ENCODE results near the gene SDK1. TPM values are rescaled to one million over a fixed set of nuclear protein-coding genes. Genes with fewer than 3 reads are reported as not detected.

Gene SDK1
- total RNA-seq, 1 donor, result 0.36 TPM

DNA sequence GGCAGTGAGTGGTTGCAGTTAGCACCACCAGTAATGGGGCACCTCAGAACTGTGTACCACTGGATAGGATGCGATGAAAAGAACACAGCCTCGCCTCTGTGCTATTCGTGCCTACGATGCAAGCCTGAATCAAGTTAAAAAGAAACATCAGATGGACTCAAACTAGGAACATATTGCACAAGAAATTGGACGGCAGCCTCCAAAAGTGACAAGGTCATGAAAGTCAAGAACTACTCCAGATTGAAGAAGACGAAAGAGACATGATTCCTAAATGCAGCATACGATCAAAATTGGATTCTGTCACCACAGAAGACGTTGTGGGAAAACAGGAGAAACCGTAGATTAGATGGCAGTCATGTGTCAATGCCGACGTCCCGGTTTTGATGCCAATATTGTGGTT lies 732.9 kb downstream of the SDK1 start:
- Histone ChIP-seq H3K79me2 (ENCODE audit: insufficient read depth, low read length) (no peaks in the 10 kb centered on the region), H3K4me1 (ENCODE audit: insufficient read depth, low read length) (no peaks in the 10 kb centered on the region), H2AFZ (ENCODE audit: low read length) (no peak overlapping the region), H3K27ac (ENCODE audit: low read depth, low read length) (no peak overlapping the region), H3K27me3 (ENCODE audit: insufficient read depth, low read length) (no peaks in the 10 kb centered on the region), H3K4me3 (ENCODE audit: insufficient read depth, low read length) (no peak overlapping the region), H3K36me3 (ENCODE audit: insufficient read depth, low read length) (no peaks in the 10 kb centered on the region), H3K9me3 (ENCODE audit: low read depth, low read length) (no peaks in the 10 kb centered on the region), H4K20me1 (ENCODE audit: insufficient read depth, low read length) (no peaks in the 10 kb centered on the region), H3K4me2 (ENCODE audit: insufficient read depth, low read length) (no peak overlapping the region)
- DNase-seq (ENCODE audit: insufficient read length, low spot score, missing footprints), result no peak
- TF ChIP-seq, protein P1, sequence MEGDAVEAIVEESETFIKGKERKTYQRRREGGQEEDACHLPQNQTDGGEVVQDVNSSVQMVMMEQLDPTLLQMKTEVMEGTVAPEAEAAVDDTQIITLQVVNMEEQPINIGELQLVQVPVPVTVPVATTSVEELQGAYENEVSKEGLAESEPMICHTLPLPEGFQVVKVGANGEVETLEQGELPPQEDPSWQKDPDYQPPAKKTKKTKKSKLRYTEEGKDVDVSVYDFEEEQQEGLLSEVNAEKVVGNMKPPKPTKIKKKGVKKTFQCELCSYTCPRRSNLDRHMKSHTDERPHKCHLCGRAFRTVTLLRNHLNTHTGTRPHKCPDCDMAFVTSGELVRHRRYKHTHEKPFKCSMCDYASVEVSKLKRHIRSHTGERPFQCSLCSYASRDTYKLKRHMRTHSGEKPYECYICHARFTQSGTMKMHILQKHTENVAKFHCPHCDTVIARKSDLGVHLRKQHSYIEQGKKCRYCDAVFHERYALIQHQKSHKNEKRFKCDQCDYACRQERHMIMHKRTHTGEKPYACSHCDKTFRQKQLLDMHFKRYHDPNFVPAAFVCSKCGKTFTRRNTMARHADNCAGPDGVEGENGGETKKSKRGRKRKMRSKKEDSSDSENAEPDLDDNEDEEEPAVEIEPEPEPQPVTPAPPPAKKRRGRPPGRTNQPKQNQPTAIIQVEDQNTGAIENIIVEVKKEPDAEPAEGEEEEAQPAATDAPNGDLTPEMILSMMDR (IDR thresholded peaks at IDR 0.05; ENCODE audit: extremely low read depth, low read depth, low read length), result no peak

- no peaks in the 10 kb centered on the region for H3K79me2 ChIP-seq (ENCODE audit: insufficient read depth, low read length)
- H3K4me1 ChIP-seq (ENCODE audit: insufficient read depth, low read length), result no peaks in the 10 kb centered on the region
- no peaks in the 10 kb centered on the region for H3K27me3 ChIP-seq (ENCODE audit: insufficient read depth, low read length)
- DNase-seq (ENCODE audit: insufficient read length, low spot score, missing footprints), result no peak
- TF ChIP-seq, protein P1 (IDR thresholded peaks at IDR 0.05; ENCODE audit: extremely low read depth, low read depth, low read length), result no peak
- H3K36me3 ChIP-seq (ENCODE audit: insufficient read depth, low read length), result no peaks in the 10 kb centered on the region
- no peak overlapping the region for H2AFZ ChIP-seq (ENCODE audit: low read length)
- H4K20me1 ChIP-seq (ENCODE audit: insufficient read depth, low read length), result no peaks in the 10 kb centered on the region
- no peaks in the 10 kb centered on the region for H3K9me3 ChIP-seq (ENCODE audit: low read depth, low read length)
- H3K4me2 ChIP-seq (ENCODE audit: insufficient read depth, low read length), result no peak overlapping the region
- H3K27ac ChIP-seq (ENCODE audit: low read depth, low read length), result no peak overlapping the region
- no peak overlapping the region for H3K4me3 ChIP-seq (ENCODE audit: insufficient read depth, low read length)
Observed at GRCh38 chr7:4037308-4037707, 736.3 kb downstream of the SDK1 start.

DNA sequence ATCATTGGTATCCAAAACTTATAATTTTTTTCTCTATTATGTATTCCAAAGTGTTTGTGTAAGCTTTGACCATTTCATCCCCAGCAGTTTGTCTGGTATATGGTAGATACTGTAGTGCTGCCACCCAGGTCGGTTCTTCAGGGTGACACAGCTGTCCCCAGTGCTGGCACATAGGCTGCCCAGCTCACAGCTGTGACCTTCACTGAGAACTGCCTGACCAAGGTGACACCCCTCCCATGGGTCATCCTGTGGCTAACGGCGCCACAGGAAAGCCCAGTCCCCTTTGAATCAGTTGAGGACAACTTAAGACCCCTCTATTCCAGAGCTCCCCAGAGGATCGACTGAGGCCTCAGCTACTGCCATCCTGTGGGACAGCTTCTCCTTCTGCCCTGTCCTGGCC lies 736.8 kb downstream of the SDK1 start:
- TF ChIP-seq, protein P1 (IDR thresholded peaks at IDR 0.05; ENCODE audit: extremely low read depth, low read depth, low read length), result no peak
- no peaks in the 10 kb centered on the region for H4K20me1 ChIP-seq (ENCODE audit: insufficient read depth, low read length)

GRCh38 chr7:4040109-4040928 lies 739.3 kb downstream of the SDK1 start:
- no peak overlapping the region for H2AFZ ChIP-seq (ENCODE audit: low read length)
- no peak overlapping the region for H3K4me3 ChIP-seq (ENCODE audit: insufficient read depth, low read length)
- no peaks in the 10 kb centered on the region for H3K36me3 ChIP-seq (ENCODE audit: insufficient read depth, low read length)
- no peaks in the 10 kb centered on the region for H3K79me2 ChIP-seq (ENCODE audit: insufficient read depth, low read length)
- no peak for DNase-seq (ENCODE audit: insufficient read length, low spot score, missing footprints)
- H3K4me2 ChIP-seq (ENCODE audit: insufficient read depth, low read length), result no peak overlapping the region
- H4K20me1 ChIP-seq (ENCODE audit: insufficient read depth, low read length), result no peaks in the 10 kb centered on the region
- TF ChIP-seq, protein P1 (IDR thresholded peaks at IDR 0.05; ENCODE audit: extremely low read depth, low read depth, low read length), result no peak
- no peaks in the 10 kb centered on the region for H3K27me3 ChIP-seq (ENCODE audit: insufficient read depth, low read length)
- H3K27ac ChIP-seq (ENCODE audit: low read depth, low read length), result no peak overlapping the region
- H3K9me3 ChIP-seq (ENCODE audit: low read depth, low read length), result no peaks in the 10 kb centered on the region
- no peaks in the 10 kb centered on the region for H3K4me1 ChIP-seq (ENCODE audit: insufficient read depth, low read length)

More for the DNA sequence above, 736.8 kb downstream of the SDK1 start:
- no peak for DNase-seq (ENCODE audit: insufficient read length, low spot score, missing footprints)
- no peak overlapping the region for H3K4me3 ChIP-seq (ENCODE audit: insufficient read depth, low read length)
- no peak overlapping the region for H2AFZ ChIP-seq (ENCODE audit: low read length)
- no peaks in the 10 kb centered on the region for H3K4me1 ChIP-seq (ENCODE audit: insufficient read depth, low read length)
- H3K4me2 ChIP-seq (ENCODE audit: insufficient read depth, low read length), result no peak overlapping the region
- H3K27ac ChIP-seq (ENCODE audit: low read depth, low read length), result no peak overlapping the region
- H3K27me3 ChIP-seq (ENCODE audit: insufficient read depth, low read length), result no peaks in the 10 kb centered on the region
- H3K36me3 ChIP-seq (ENCODE audit: insufficient read depth, low read length), result no peaks in the 10 kb centered on the region
- H3K79me2 ChIP-seq (ENCODE audit: insufficient read depth, low read length), result no peaks in the 10 kb centered on the region
- no peaks in the 10 kb centered on the region for H3K9me3 ChIP-seq (ENCODE audit: low read depth, low read length)

All from osteoblast (primary cell).